PFSK-1 (cell line): ENCODE results near the gene C5orf46.

Source experiments
- FOXP2 ChIP-seq: optimal IDR thresholded peaks from 2 replicates; pipeline ENCODE3; 2011; ENCODE audit warnings: borderline replicate concordance, control low read depth, inconsistent platforms; ENCODE audit not compliant: insufficient read depth; ENCODE audit errors: extremely low read length, extremely low read depth
- POLR2AphosphoS5 ChIP-seq: IDR thresholded peaks from 2 replicates; pipeline ENCODE4 v1.6.1; 2012; ENCODE audit warnings: low read depth, mild to moderate bottlenecking, control low read depth, low read length, moderate library complexity
- SIN3A ChIP-seq: IDR thresholded peaks from 2 replicates; pipeline ENCODE4 v1.6.1; 2012; ENCODE audit warnings: mild to moderate bottlenecking, low read length, moderate library complexity, borderline replicate concordance; ENCODE audit not compliant: insufficient read depth
- TAF1 ChIP-seq: IDR thresholded peaks from 2 replicates; pipeline ENCODE4 v1.6.1; 2012; ENCODE audit warnings: low read length, control low read depth, borderline replicate concordance; ENCODE audit not compliant: insufficient read depth
- TF ChIP-seq, protein P1 (sequence below), 2 experiments: IDR thresholded peaks; 2 replicates each; pipeline versions ENCODE4 v1.6.1 to v1.8.0; 2011 to 2012; ENCODE audit warnings: low read depth in 2 of 2, low read length in 2 of 2, control low read depth in 1 of 2, inconsistent platforms in 1 of 2, mild to moderate bottlenecking in 1 of 2, moderate library complexity in 1 of 2; ENCODE audit not compliant: insufficient read depth in 1 of 2

Gene C5orf46

DNA sequence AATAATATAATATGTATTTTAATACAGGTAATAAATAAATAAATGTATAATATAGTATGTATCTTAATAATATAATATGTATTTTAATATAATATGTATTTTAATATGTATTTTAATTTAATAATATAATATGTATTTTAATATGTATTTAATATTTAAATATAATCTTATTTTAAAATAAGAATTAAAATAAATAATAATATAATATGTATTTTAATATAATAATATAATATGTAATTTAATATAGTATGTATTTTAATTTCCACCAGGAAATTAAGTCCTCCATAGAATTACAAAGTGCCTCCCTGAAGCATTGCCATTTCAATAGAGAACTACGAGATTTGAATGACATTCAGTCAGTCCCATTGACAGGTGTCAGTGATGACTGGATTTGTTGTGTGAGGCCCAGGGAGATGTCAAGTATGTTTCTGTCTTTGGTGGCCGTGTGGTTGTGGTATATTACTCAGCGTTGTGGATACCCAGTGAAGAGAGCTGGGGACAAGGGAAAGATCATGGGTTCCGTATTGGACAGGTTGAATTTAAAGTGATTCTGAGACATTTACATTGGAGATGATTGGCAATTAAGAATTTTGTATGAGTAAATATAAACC is 14.2 kb upstream of the C5orf46 start:
- TF ChIP-seq, protein P1, sequence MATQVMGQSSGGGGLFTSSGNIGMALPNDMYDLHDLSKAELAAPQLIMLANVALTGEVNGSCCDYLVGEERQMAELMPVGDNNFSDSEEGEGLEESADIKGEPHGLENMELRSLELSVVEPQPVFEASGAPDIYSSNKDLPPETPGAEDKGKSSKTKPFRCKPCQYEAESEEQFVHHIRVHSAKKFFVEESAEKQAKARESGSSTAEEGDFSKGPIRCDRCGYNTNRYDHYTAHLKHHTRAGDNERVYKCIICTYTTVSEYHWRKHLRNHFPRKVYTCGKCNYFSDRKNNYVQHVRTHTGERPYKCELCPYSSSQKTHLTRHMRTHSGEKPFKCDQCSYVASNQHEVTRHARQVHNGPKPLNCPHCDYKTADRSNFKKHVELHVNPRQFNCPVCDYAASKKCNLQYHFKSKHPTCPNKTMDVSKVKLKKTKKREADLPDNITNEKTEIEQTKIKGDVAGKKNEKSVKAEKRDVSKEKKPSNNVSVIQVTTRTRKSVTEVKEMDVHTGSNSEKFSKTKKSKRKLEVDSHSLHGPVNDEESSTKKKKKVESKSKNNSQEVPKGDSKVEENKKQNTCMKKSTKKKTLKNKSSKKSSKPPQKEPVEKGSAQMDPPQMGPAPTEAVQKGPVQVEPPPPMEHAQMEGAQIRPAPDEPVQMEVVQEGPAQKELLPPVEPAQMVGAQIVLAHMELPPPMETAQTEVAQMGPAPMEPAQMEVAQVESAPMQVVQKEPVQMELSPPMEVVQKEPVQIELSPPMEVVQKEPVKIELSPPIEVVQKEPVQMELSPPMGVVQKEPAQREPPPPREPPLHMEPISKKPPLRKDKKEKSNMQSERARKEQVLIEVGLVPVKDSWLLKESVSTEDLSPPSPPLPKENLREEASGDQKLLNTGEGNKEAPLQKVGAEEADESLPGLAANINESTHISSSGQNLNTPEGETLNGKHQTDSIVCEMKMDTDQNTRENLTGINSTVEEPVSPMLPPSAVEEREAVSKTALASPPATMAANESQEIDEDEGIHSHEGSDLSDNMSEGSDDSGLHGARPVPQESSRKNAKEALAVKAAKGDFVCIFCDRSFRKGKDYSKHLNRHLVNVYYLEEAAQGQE (IDR thresholded peaks at IDR 0.05; ENCODE audit: insufficient read depth in 1 of 2, low read depth in 2 of 2, low read length in 2 of 2) = no peak
- TF ChIP-seq FOXP2 (no peak), SIN3A (no peak), TAF1 (no peak), POLR2AphosphoS5 (no peak)

DNA sequence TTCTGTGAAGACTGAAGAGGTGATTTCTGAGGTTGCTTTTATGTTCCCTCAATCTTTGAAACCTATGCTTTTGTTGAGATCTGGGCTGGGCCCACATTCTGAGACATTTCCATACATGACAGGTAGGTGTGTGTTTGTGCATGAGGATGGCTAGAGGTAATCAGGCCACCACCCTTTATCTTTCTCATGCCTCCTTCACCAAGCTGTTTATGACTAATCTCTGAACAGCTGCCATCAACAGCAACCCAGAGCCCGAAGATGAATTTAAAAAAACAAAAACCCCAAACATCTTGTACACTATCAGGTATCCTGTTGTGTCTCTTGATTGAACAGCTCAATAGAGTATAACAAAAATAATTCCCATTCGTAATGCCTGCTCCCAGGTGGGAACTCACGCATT is 12.6 kb upstream of the C5orf46 start:
- TF ChIP-seq, protein P1 (IDR thresholded peaks at IDR 0.05; ENCODE audit: insufficient read depth in 1 of 2, low read depth in 2 of 2, low read length in 2 of 2) = no peak
- no peak for TF ChIP-seq POLR2AphosphoS5

DNA sequence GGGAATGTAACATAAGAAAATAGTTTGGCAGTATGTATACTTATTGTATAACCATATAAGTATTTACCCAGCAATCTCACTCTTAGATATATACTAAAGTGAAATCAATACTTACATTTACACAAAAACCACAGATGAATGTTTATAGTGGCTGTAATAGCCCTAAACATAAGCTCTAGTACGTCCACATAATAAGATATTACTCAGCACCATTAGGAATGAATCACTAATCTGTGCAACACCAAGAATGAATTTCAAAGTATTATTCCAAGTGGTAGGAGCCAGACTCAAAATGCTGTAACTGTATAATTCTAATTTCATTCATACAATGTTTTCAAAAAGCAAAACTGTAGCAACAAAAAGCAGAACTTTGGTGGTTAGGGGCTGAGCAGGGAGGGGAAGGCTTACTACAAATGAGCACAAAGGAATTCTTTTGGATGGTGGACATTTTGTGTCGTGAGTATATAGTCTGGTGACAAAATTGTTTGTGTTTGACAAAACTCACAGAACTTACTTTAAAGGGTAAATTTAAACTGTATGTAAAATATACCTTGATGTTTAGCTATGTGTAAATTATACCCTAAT is 11.9 kb upstream of the C5orf46 start:
- no peak for TF ChIP-seq POLR2AphosphoS5
- TF ChIP-seq FOXP2 = no peak
- no peak for TF ChIP-seq TAF1
- no peak for TF ChIP-seq SIN3A
- TF ChIP-seq, protein P1 (IDR thresholded peaks at IDR 0.05; ENCODE audit: insufficient read depth in 1 of 2, low read depth in 2 of 2, low read length in 2 of 2) = no peak

DNA sequence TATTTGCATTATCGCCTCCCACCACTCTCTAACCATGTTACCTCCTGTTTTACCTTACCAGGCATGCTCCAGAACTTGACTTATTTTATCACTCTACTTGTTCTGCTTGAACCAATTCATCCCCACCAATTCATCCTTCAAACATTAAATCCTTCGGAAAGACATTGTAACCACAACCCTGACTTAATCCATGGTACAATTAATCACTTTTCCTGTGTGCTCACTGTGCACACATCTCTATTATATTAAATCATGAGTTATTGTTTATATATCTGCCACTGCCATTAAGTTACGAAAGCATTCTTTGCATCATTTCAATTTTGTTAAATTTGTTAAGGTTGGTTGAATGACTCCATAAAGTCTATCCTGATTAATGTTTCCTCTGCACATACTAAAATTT is 7.4 kb upstream of the C5orf46 start:
- TF ChIP-seq, protein P1 (IDR thresholded peaks at IDR 0.05; ENCODE audit: insufficient read depth in 1 of 2, low read depth in 2 of 2, low read length in 2 of 2) = no peak
- no peak for TF ChIP-seq TAF1
- no peak for TF ChIP-seq FOXP2
- TF ChIP-seq SIN3A = no peak

DNA sequence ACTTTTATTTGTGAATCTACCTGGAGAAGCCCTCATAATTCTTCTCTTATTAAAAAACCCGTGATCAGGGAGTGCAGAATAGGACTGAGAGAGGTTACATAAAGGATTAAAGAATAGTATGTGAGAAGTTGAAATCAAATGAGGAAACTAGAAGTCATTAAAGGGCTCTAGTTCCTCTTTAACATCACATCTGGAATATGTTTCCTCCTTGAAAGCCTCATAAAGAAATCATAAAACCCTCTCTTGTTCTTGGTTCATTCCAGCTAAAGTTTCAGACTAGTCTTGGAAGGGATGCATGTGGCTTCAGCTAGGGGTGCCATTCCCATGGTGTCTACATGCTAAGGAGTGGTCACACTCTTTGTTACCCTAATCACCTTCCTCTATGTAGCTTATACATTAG is 5.7 kb upstream of the C5orf46 start:
- TF ChIP-seq TAF1 (no peak), SIN3A (no peak), POLR2AphosphoS5 (no peak), FOXP2 (no peak)
- TF ChIP-seq, protein P1 (IDR thresholded peaks at IDR 0.05; ENCODE audit: insufficient read depth in 1 of 2, low read depth in 2 of 2, low read length in 2 of 2) = no peak
